Mammary epithelial cell (primary cell): ENCODE measurements around the gene LONP1.

Source experiments
- CTCF ChIP-seq, 2 donors: IDR thresholded peaks in 1 of 2; conservative IDR thresholded peaks in 1 of 2; 2 replicates each; pipeline ENCODE4 v1.5.1; 2011 to 2012; ENCODE audit warnings: inconsistent platforms in 2 of 2, low read length in 2 of 2, mild to moderate bottlenecking in 2 of 2, control low read depth in 1 of 2, low read depth in 1 of 2; ENCODE audit not compliant: insufficient read depth in 1 of 2; ENCODE audit errors: extremely low read depth in 1 of 2
- EZH2 ChIP-seq: IDR thresholded peaks from 2 replicates; pipeline ENCODE4 v1.6.1; 2012; ENCODE audit warnings: low read length, inconsistent platforms, borderline replicate concordance

- TF ChIP-seq CTCF (conservative IDR thresholded peaks at IDR 0.05 in 1 of 2, IDR thresholded peaks at IDR 0.05 in 1 of 2; ENCODE audit: extremely low read depth in 1 of 2, insufficient read depth in 1 of 2, low read depth in 1 of 2, low read length in 2 of 2): no peak
- TF ChIP-seq EZH2: no peak
Measured at GRCh38 chr19:5681391-5682106, 38.4 kb downstream of the LONP1 start.
